Activated naive CD8-positive, alpha-beta T cell treated with anti-CD3 and anti-CD28 coated beads for 36 hours (primary cell): Measurements from ENCODE around the gene RTL9. TPM values are rescaled to one million over a fixed set of nuclear protein-coding genes. Genes with fewer than 3 reads are reported as not detected.
"Not testable (repeated sequence)": the region's sequence is repeated elsewhere in the genome, so short reads cannot be mapped to it uniquely, and the experiment has no call there.

Experiments used
- DNase-seq: peaks from one replicate; pipeline ENCODE4 v3.0.0; 2021
- H3K27ac Mint-ChIP-seq: one replicate; pipeline ENCODE4 v1.8.0; 2022; ENCODE audit warnings: mild to moderate bottlenecking, moderate library complexity, mixed read lengths
- H3K27me3 Mint-ChIP-seq: one replicate; pipeline ENCODE4 v1.8.0; 2022; ENCODE audit warnings: mild to moderate bottlenecking, mixed read lengths
- H3K36me3 Mint-ChIP-seq: one replicate; pipeline ENCODE4 v1.8.0; 2021; ENCODE audit warnings: mild to moderate bottlenecking, mixed read lengths
- H3K4me1 Mint-ChIP-seq: one replicate; pipeline ENCODE4 v1.8.0; 2021; ENCODE audit warnings: mixed read lengths
- H3K4me3 Mint-ChIP-seq: one replicate; pipeline ENCODE4 v1.8.0; 2022; ENCODE audit warnings: mild to moderate bottlenecking, moderate library complexity, mixed read lengths
- H3K9me3 Mint-ChIP-seq: one replicate; pipeline ENCODE4 v1.8.0; 2022; ENCODE audit warnings: mixed read lengths
- total RNA-seq, 2 experiments: library from RNA; stranded (reverse); gene quantifications; one replicate each; pipeline ENCODE4 v1.2.3, GENCODE V29; 2021

Gene RTL9
- total RNA-seq, 2 experiments from 2014 or later: not detected

DNA sequence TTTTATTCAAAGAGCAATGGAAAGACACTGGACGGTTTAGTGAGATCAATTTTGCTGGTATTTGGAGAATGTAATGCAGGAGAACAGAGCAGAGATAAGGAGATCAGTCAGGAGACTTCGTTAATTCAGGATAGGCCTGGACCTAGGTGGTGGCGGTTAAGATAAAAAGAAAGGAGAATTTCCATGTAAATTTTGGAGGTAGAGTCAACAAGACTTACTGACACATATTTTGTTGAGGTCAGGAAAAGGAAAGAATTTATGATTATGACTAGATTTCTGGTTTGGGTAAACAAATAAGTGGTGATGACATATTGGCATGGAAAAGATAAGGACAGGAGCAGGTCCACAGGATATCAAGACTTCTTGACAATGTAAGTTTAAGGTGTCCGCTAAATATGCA lies 31.9 kb upstream of the RTL9 start:
- Mint-ChIP-seq H3K4me3 (no peak overlapping the region), H3K9me3 (no peaks in the 10 kb centered on the region), H3K36me3 (no peaks in the 10 kb centered on the region), H3K27me3 (peaks cover 3% of the 10 kb centered on the region), H3K27ac (no peak overlapping the region), H3K4me1 (no peaks in the 10 kb centered on the region)
- DNase-seq: no peak

DNA sequence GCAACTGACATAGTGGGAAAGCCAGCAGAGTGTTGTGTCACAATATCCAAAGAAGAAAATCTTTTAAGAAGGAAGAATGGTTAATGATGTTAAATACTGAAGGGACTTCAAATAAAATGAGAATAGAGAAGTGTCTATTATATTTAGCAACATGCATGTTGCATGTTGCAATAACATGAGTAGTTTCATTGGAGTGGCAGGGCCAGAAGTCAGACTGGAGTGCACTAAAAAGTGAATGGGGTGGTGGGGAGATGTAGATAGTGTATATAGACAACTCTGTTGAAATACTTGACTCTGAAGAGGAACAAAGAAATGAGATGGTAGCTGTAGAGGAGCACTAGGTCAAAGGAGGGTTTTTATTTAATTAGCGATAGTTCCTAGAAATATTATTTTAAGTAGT lies 31.3 kb upstream of the RTL9 start:
- no peak overlapping the region for H3K27ac Mint-ChIP-seq
- H3K4me1 Mint-ChIP-seq: no peaks in the 10 kb centered on the region
- H3K9me3 Mint-ChIP-seq: no peaks in the 10 kb centered on the region
- no peaks in the 10 kb centered on the region for H3K27me3 Mint-ChIP-seq
- DNase-seq: no peak
- H3K36me3 Mint-ChIP-seq: no peaks in the 10 kb centered on the region
- no peak overlapping the region for H3K4me3 Mint-ChIP-seq

DNA sequence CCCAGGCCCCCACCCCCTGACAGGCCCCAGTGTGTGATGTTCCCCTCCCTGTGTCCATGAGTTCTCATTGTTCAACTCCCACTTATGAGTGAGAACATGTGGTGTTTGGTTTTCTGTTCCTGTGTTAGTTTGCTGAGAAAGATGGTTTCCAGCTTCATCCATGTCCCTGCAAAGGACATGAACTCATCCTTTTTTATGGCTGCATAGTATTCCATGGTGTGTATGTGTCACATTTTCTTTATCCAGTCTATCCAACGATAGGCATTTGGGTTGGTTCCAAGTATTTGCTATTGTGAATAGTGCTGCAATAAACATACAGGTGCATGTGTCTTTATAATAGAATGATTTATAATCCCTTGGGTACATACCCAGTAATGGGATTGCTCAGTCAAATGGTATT lies 30.0 kb upstream of the RTL9 start:
- H3K9me3 Mint-ChIP-seq, DNase-seq, H3K4me3 Mint-ChIP-seq, H3K27ac Mint-ChIP-seq, H3K27me3 Mint-ChIP-seq, H3K36me3 Mint-ChIP-seq, H3K4me1 Mint-ChIP-seq: not testable (repeated sequence)

DNA sequence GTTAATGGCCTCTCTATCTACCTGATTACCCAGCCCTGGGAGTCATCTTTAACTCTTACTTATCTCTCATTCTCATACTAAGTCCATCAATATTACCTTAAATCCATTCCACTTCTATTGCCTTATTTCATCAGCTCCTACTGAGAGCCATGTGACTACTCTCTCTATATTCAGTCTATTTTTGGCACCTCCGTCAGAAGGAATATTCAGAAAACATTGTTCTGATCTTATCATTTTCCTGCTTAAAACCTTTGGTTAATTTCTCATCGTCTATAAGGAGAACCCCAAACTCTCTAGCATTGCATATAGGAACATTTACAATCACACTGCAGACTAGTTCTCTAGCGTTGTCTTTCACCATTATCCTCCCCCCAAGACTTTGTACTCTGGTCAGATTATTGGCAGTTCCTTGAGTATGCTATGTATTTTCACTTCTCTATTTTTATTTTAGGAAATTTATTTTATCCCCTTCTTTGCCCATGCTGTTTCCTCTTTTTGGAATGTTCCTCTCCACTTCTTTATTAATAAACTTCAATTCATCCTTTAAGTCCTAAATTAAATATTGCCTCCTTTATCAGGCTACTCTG lies 27.1 kb upstream of the RTL9 start:
- Mint-ChIP-seq H3K9me3 (no peaks in the 10 kb centered on the region), H3K4me1 (no peaks in the 10 kb centered on the region), H3K27ac (no peak overlapping the region), H3K27me3 (peaks cover 4% of the 10 kb centered on the region), H3K36me3 (no peaks in the 10 kb centered on the region), H3K4me3 (no peak overlapping the region)
- no peak for DNase-seq

DNA sequence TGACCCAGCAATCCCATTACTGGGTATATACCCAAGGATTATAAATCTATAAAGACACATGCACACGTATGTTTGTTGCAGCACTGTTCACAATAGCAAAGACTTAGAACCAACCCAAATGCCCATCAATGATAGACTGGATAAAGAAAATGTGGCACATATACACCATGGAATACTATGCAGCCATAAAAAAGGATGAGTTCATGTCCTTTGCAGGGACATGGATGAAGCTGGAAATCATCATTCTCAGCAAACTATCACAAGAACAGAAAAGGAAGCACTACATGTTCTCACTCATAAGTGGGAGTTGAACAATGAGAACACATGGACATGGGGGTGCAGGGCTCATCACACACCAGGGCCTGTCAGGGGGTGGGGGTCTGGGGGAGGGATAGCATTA lies 25.2 kb upstream of the RTL9 start:
- H3K4me1 Mint-ChIP-seq, H3K27ac Mint-ChIP-seq, H3K27me3 Mint-ChIP-seq, H3K36me3 Mint-ChIP-seq, DNase-seq, H3K4me3 Mint-ChIP-seq, H3K9me3 Mint-ChIP-seq: not testable (repeated sequence)

DNA sequence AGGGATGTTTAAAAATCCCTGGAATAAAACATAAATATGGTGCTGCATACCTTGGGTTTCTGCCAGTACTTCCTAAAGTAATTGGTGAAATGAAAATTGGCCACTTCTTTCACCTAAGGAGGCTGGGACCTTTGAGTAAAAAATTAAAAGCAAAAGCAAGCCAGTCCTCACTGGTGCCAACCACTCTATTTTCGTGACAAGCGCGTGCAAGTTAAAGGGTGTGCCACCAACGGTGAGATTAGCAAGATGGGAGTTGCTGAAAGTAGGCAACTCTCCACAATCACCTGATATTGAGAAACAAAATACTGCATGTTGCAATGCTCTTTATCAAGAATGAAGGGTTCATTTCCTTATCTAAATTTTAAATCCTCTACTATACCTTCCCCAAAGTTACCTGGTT lies 19.7 kb upstream of the RTL9 start:
- peaks cover 7% of the 10 kb centered on the region for H3K27me3 Mint-ChIP-seq
- H3K4me3 Mint-ChIP-seq: no peak overlapping the region
- no peaks in the 10 kb centered on the region for H3K36me3 Mint-ChIP-seq
- no peak for DNase-seq
- no peaks in the 10 kb centered on the region for H3K9me3 Mint-ChIP-seq
- peaks cover 9% of the 10 kb centered on the region for H3K4me1 Mint-ChIP-seq
- H3K27ac Mint-ChIP-seq: no peak overlapping the region

DNA sequence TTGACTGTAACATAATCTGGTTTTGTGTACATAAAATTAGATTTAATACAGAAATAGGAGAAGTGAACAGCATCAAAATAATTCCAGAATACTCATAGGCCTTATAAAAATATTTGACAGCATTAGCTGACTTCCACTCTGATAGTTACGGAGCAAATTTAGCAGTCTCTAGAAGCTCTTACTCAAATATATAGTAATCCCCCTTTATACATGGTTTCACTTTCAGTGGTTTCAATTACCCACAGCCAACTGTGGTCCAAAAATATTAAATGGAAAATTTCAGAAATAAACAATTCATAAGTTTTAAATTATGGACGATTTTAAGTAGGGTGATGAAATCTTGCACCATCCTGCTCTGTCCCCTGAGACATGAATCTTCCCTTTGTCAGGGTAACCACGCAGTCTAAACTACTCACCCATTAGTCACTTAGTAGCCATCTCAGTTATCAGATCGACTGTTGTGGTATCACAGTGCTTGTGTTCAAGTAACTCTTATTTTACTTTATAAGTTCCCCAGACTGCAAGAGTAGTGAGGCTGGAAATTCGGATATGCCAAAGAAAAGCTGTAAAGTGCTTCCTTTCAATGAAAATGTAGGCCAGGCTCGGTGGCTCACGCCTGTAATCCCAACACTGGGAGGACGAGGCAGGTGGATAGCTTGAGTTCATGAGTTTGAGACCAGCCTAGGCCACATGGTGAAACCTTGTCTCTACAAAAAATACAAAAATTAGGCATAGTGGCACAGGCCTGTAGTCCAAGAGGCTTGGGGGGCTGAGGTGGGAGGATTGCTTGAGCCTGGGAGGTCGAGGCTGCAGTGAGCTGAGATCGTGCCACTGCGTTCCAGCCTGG lies 17.2 kb upstream of the RTL9 start:
- H3K27me3 Mint-ChIP-seq: peaks cover 3% of the 10 kb centered on the region
- peak overlapping the region; percentile 60 for H3K27ac Mint-ChIP-seq
- no peak for DNase-seq
- H3K36me3 Mint-ChIP-seq: no peaks in the 10 kb centered on the region
- peaks cover 9% of the 10 kb centered on the region for H3K4me1 Mint-ChIP-seq
- no peak overlapping the region for H3K4me3 Mint-ChIP-seq
- no peaks in the 10 kb centered on the region for H3K9me3 Mint-ChIP-seq

DNA sequence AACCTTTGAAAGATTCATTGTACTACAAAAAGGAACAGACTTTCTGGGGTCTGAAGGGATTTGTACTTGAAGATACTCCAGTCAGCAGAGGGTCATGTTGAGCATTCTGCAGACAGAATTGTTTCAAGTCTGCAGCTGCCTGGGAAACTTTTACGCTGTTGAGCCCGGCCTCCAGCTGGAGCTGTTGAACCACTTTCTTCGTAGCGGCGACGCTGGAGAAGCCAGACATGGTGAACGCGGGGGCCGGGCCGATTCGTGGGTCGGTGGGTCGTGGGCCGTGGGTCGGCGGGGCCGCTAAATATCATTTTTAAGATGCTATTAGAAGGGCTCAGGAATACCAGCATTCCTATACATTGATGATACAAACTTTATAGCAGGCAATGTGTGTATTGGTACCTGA lies 12.0 kb upstream of the RTL9 start:
- Mint-ChIP-seq H3K9me3 (no peaks in the 10 kb centered on the region), H3K4me3 (no peak overlapping the region), H3K4me1 (no peaks in the 10 kb centered on the region), H3K36me3 (no peaks in the 10 kb centered on the region), H3K27me3 (no peaks in the 10 kb centered on the region), H3K27ac (no peak overlapping the region)
- DNase-seq: no peak

DNA sequence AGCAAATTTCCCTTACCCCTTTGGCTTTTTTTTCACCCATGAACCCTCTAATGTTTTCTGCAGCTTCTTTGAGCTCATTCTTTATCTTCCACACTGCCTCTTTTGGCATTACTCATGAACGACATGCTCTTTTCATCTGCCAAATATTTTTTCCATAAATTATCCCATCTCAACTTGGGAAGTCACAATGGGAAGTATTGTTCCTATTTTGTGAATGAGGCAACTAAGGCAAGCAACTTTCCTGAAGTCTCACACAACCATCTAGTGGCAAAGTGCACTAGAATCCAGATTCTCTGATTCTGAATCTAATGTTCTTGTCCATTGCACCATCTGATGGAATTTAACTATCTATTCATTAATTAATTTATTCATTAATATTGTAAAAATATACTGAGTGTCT lies 625 bp downstream of the RTL9 start:
- Mint-ChIP-seq H3K4me1 (no peaks in the 10 kb centered on the region), H3K27me3 (no peaks in the 10 kb centered on the region), H3K9me3 (no peaks in the 10 kb centered on the region), H3K27ac (no peak overlapping the region), H3K4me3 (no peak overlapping the region), H3K36me3 (no peaks in the 10 kb centered on the region)
- no peak for DNase-seq

DNA sequence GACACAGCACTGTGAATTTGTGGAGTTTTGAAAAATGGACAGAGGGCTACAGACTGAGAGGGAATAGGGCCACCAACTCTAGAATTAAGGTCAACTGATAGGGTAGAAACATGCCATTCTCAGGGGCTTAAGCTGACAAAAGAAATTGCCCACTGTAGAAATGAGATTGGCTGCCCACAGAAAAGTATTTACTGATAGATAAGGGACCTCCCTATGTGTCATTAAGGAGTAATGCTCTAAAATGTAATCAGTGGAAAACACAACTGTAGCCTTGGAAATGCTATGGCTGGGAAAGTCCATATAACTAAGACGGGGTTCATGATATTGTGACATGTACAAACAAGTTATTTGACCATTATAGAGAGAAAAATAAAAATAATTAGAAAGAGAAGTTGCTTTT lies 4.6 kb downstream of the RTL9 start:
- Mint-ChIP-seq H3K36me3 (no peaks in the 10 kb centered on the region), H3K4me1 (no peaks in the 10 kb centered on the region), H3K27ac (no peak overlapping the region), H3K27me3 (no peaks in the 10 kb centered on the region), H3K4me3 (no peak overlapping the region), H3K9me3 (no peaks in the 10 kb centered on the region)
- DNase-seq: no peak

DNA sequence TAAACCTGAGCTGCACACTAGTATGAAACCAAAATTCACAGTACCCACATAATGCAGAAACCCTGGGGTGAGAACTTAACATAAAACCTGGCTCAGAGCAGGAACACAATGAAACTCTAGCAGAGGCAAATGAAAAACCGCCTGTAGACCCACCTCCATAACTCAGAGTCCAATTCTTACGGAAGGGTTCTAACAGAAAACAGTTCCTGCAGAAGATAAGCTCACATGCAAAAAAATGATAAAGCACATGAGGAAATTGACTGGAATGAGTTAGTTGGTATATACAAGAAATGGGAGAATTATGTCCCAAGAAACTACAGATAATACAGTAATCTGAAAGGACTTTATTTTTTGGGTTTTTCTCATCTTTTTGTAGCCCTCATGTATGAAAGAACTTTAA lies 14.7 kb downstream of the RTL9 start:
- Mint-ChIP-seq H3K36me3 (no peaks in the 10 kb centered on the region), H3K27ac (no peak overlapping the region), H3K9me3 (no peaks in the 10 kb centered on the region), H3K27me3 (no peaks in the 10 kb centered on the region), H3K4me1 (no peaks in the 10 kb centered on the region), H3K4me3 (no peak overlapping the region)
- DNase-seq: no peak

DNA sequence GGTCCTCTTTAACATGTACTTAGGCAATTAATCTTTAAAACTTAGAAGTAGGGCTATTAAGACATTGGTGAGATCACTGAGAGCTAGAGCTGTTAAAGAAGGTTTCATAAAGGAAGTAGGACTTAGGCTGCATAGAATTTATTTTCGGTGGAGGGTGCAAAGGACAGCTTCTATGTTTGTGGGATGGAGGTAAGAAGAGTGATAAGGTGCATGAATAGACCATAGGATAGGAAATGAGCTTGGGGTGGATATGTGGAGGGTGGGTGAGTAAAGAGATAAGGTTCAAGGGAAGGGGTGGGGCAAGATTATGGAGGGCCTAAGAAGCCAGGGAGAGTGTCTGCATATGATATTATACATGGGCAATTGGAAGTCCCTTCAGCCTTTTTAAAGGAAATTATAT lies 15.9 kb downstream of the RTL9 start:
- no peaks in the 10 kb centered on the region for H3K4me1 Mint-ChIP-seq
- DNase-seq: no peak

DNA sequence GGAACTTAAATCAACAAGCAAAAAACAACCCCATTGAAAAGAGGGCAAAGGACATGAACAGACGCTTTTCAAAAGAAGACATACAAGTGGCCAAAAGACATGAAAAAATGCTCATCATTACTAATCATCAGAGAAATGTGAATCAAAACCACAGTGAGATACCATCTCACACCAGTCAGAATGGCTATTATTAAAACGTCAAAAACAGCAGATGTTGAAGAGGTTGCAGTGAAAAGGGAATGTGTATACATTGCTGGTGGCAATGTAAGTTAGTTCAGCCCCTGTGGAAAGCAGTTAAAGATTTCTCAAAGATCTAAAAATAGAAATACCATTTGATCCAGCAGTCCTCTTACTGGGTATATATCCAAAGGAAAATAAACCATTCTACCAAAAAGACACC lies 22.6 kb downstream of the RTL9 start:
- H3K27me3 Mint-ChIP-seq: no peaks in the 10 kb centered on the region
- H3K4me3 Mint-ChIP-seq: no peak overlapping the region
- H3K27ac Mint-ChIP-seq: no peak overlapping the region
- no peaks in the 10 kb centered on the region for H3K4me1 Mint-ChIP-seq
- H3K9me3 Mint-ChIP-seq: no peaks in the 10 kb centered on the region
- DNase-seq: no peak
- H3K36me3 Mint-ChIP-seq: no peaks in the 10 kb centered on the region

More for the DNA sequence above, 15.9 kb downstream of the RTL9 start:
- no peak overlapping the region for H3K27ac Mint-ChIP-seq
- no peaks in the 10 kb centered on the region for H3K27me3 Mint-ChIP-seq
- no peak overlapping the region for H3K4me3 Mint-ChIP-seq
- H3K36me3 Mint-ChIP-seq: no peaks in the 10 kb centered on the region
- no peaks in the 10 kb centered on the region for H3K9me3 Mint-ChIP-seq

DNA sequence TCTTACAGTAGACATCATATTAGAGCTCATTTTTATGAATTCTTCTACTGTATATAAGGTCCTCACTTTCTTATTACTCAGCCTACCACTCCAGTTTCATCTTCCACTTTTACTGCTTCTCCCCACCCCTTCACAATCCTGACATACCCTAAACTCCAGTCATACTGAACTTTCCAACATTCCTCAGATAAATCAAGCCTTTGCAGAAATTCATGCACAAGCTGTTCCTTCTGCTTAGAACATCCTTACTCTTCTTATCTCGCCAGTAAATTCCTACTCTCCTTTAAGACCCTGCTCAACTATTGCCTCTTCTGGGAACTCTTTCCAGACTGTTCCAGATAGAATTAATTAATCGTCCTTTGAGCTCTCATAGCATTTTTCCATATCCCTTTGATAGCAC lies 24.8 kb downstream of the RTL9 start:
- Mint-ChIP-seq H3K27ac (no peak overlapping the region), H3K27me3 (no peaks in the 10 kb centered on the region), H3K4me3 (no peak overlapping the region), H3K9me3 (no peaks in the 10 kb centered on the region), H3K36me3 (no peaks in the 10 kb centered on the region), H3K4me1 (no peaks in the 10 kb centered on the region)
- DNase-seq: no peak

DNA sequence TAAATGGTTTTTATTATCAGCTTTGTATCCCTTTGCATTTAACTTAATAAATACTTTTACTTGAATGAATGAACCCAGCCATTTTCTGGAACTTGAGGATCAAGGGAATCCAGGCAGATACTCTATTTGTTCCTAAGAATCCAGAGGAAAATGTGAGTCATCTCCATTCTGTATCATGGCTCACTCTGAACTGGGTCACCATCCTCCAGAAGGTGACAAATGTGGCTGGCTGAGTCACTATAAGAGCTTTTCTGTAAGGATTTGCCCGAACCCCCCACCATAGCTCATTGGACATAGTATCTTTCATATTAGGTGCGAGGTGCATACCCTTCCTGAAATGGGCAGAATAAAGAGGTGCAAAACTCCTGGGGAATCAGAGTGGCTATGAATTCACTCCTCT lies 25.8 kb downstream of the RTL9 start:
- DNase-seq: no peak
- H3K27ac Mint-ChIP-seq: no peak overlapping the region
- no peaks in the 10 kb centered on the region for H3K36me3 Mint-ChIP-seq
- H3K4me1 Mint-ChIP-seq: no peaks in the 10 kb centered on the region
- no peaks in the 10 kb centered on the region for H3K9me3 Mint-ChIP-seq
- no peak overlapping the region for H3K4me3 Mint-ChIP-seq
- peaks cover 2% of the 10 kb centered on the region for H3K27me3 Mint-ChIP-seq

DNA sequence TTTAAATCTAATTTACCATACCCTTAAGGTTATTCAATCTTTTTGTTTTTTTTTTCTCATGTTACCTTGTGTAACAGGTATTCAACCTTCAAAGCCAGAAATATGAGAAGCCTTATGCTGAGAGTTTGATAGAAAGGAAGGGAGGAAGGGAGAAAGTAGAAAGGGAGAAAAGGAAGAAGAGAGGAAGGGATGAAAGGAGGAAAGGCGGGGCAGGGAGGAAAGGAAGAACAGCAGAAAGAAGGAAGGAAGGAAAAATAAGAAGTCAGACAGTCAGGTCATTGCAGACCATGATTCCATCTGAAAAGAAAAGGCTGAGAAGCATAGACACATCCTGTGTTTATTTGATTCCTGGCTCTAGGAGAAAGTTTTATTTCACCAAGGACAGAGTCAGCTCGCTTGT lies 30.9 kb downstream of the RTL9 start:
- H3K9me3 Mint-ChIP-seq: no peaks in the 10 kb centered on the region
- H3K4me3 Mint-ChIP-seq: no peak overlapping the region
- no peaks in the 10 kb centered on the region for H3K36me3 Mint-ChIP-seq
- H3K27ac Mint-ChIP-seq: no peak overlapping the region
- DNase-seq: no peak
- H3K27me3 Mint-ChIP-seq: peaks cover 5% of the 10 kb centered on the region
- H3K4me1 Mint-ChIP-seq: no peaks in the 10 kb centered on the region
